NOMO-1 (cell line): ENCODE measurements around the gene AANAT.
A peak's percentile ranks its signal among the peaks of the same experiment; 100 is the strongest.

Source experiments
- DNase-seq, 2 experiments: peaks; one replicate each; lab custom pipeline; 2025; ENCODE audit not compliant: unreplicated experiment in 2 of 2; lab: John Stamatoyannopoulos, UW

AANAT gene

DNA sequence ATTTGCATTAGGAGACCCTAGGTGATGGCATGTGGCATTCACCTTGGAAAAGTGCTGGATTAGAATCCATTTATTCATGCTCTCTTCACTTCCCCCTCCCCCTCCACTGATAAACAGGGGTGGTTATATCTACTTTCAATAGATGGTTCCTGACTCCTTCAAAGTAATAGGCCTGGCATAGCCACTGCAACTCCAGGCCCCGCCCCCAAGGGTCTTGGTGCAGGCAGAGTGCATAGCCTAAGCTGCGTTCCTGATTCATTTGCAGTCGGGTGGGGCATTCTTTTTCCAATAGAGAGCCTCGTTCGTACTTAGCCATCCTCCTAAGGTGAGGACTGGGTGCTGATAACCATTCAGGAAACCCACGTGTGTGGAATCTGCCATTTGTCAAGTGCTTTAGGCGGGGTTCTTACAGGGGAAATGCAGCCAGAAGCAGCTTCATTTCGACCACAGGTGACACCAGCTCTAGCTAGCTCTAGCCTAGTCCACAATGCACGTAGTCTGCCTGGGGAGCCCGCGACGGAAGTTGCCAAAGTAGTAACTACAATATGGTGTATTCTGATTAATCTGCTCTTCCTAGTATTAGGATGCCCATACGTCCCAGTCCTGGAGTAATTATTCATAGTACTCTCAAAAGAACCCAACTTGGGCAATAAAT, 25.6 kb upstream of the AANAT start:
- no peak for DNase-seq

DNA sequence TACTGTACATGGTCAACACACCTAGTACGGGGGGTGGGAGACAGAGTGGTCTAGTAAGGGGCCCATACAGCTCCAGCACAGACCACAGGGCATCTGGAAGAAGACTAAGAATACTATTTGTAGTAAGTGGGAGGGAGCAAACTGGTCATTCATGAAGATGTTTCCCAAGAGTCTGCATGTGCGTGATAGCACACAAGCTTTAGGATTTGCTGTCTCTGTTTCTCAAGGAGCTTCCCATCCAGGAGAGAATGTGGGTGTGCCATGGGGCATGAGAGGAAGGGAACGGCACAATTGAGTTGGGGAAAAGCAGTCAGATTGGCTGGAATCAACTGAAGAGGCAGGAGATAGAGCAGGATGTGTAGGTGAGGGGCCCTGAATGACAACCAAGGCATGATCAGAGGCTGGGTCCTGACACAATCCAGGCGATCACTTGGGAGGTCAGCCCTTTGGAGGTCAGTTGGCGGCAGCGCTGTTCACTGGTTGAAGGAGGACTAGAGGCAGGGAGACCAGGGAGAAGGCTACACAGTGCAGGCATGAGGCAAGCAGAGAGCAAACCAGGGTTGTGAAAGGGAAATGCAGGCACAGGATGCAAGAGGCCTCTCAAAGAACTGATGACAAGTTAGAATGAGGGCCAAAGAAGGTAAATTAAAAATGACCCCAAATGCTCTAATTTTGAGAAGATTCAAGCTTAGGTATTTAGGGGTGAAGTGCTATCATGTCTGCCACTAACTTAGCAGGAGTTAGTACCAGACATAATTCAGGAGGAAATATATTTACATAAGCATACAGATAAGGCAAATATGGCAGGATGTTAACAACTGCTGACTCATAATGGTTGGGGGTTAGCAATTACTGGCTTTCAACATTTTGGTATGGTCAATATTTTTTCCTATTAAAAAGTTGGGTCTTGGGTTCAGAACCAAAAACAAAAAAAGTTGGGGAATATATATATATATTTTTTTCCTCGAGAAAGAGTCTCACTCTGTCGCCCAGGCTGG, 24.8 kb upstream of the AANAT start:
- no peak for DNase-seq

DNA sequence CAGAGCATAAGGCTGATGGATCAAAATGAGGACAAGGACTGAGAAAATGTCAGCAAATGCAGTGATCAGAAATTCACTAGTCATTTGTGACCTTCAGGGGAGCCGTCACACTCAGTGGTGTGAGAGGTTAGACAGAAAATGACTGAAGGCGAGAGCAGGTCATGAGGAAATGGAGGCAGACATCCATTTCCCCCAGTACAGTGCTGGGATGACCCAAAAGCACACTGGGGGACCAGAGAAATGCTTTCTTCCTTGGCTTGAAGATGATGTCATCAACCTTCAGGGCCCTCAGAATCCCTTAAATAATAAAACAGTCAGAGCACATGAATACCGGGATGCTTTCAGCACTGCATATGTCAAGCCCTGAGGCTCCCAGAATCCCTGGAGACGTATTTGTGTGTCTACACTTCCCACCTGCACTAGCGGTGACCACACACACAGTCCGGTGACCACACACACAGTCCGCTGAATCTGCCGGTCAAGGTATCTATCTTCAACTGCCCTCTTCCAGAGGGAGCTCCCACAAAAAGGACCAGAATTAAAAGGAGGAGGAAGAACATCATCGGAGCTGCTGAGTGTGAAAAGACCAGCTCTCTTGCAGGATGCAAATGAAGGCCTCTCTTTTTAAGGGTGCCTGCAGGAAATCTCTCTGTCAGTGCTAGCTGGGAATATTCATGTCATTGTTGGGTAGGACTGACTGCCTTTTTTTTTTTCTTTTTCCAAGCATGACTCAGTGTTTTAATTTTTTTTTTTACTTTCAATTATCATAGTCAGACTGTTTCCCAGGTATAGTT, 22.7 kb upstream of the AANAT start:
- no peak for DNase-seq

DNA sequence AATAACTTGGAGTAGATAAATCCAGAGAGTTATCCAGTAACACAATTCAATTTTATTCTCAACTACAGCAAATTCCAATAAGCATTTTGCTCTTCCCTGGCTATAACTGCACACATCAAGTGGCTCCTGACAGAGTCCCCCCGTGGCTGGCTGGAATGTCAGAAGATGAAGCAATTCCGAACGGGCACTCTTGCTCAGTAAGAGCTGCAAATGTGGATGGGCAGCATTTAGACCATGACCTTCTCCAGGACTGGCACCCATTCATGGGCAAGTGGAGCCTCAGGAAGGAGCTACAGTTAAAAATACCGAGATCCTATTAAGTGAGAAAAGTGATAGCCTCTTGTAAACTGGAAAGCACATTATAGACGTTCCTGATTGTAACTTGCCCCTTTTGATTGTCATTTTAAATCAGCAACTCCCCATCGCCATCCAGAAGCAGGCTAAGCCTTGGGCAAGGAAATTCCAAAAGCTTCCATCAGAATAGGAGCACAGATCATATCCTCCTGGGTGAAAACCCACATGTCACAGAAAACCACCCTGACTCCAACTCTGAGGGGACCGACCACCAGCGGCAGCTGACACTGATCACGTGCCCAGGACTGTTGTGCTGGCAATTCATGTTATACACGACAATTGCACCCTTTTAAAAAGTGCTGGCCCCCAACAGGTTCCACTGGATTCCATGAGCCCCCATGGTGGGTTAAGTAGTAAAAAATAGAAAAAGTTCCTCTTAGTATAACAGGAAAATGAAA, 21.5 kb upstream of the AANAT start:
- no peak for DNase-seq

DNA sequence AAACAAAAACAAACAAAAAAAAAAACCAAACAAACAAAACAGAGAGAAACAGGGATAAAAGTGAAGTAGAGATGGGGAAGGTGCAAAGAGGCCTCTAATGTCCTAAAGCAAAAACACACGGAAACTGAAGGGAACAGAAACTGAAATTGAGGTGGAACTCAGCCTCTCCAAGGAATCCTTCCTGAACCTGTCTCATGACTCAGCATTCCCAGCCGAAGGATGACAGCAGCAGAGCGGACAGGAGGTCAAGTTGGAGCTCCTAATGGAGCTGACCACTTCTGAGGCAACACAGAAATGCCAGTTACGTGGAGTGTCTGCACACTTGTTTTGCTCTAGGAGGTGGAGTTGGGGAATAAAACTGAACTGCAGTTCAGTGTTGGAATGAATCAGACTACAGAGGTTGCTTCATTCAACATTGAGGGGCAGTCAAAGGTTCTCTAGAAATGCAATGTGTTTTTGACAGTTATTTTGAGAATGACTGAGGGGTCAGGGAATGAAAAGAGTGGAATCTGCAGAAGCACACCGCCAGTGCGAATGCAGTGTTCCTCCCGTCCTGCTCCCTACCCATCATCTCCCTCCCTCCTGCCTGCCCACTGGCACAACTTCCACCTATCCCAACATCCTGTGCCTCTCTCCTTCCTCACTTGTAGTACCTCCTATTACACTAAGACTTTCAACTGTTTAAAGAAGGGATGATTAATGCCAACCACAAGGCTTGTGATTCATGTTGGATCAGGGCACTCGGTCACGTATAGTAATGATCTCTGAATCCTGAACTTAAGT, 20.8 kb upstream of the AANAT start:
- peak in 1 of 2 experiments; percentile 26 for DNase-seq

DNA sequence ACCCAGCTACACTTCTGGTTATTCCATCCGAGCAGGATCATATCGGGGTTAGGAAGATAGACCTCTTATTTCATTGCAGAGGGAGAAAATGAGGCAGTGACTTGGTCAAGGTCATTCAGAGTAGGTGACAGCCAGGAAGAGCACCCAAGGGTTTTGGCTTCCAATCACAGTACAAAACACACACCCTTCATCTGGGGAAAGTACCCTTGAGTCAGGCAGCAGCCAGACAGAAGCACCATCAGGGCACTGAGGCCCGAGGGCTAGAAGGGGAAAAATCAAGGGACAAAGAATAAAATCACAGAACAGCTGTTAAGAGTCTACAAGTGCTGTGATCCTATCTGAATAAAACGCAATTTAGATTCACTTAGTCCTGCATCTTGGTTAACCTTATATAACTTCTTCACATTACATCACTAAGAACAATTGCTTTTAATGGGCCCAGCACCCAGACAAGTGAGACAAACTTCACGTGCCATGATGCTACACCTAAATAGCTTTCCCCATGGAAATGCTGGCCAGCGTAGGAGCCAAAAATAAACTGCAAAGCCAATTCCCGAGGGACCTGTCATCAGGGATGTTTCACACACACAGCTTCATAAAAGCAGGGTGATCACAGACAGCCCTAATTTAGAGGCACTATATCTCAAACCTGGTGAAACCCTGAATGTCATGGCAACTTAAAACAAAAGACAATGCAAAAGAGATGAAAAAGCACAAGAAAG, 19.3 kb upstream of the AANAT start:
- DNase-seq, result no peak

DNA sequence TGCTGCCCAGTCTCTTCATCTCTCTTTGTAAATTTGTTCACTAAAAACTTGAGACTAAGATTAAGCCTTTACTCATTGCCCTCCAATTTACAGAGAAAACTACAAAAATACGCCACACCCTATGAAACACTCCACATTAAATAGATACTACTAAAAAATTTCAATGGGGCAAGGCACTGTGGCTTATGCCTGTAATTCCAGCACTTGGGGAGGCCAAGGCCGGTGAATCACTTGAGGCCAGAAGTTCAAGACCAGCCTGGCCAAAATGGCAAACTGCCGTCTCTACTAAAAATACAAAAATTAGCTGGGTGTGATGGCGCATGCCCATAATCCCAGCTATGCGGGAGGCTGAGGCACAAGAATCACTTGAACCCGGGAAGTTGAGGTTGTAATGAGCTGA, 18.3 kb upstream of the AANAT start:
- no peak for DNase-seq

DNA sequence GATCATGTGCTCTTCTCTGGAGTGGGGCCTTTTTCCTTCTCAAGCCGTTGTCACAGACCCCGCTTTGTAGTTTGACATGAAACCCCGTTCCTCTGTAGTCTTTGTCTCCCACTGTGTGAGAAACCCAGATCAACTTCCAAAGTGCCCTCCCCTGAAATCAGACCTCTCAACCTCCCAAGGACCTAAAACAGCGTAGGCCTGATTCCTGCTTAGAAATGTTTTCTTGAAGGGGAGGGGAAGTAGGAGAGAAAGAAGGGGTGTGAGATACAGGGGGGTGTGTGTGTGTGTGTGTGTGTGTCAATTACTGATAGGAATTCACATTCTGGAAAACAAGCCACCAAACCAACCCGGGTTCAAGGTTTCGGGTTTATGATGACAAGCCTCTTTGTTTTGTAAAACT, 15.9 kb upstream of the AANAT start:
- no peak for DNase-seq

DNA sequence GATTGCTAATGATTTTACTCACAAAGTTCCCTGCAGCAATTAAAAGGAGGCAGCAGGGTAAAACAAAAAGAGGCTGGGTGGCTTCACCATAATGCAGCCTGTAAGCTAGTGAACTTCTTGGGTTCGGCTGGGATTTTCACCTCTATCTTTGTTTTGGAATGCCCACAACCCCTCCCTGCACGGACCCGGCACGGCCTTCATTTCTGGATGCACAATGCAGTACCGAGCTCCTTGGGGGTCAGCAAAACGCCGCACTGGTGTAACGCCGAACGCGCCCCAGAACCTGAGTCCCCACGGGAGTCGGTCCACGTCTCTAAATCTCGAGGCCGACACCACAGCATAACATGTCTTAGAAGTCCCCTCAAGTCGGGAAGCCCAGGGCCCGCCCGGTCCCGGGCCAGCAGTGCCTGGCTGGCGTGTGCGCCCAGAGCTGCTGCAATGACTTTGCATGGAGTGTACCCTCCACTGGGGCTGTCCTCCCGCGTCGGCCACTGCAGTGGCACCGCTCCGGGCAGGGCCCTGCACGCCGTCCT, 15.2 kb upstream of the AANAT start:
- no peak for DNase-seq

DNA sequence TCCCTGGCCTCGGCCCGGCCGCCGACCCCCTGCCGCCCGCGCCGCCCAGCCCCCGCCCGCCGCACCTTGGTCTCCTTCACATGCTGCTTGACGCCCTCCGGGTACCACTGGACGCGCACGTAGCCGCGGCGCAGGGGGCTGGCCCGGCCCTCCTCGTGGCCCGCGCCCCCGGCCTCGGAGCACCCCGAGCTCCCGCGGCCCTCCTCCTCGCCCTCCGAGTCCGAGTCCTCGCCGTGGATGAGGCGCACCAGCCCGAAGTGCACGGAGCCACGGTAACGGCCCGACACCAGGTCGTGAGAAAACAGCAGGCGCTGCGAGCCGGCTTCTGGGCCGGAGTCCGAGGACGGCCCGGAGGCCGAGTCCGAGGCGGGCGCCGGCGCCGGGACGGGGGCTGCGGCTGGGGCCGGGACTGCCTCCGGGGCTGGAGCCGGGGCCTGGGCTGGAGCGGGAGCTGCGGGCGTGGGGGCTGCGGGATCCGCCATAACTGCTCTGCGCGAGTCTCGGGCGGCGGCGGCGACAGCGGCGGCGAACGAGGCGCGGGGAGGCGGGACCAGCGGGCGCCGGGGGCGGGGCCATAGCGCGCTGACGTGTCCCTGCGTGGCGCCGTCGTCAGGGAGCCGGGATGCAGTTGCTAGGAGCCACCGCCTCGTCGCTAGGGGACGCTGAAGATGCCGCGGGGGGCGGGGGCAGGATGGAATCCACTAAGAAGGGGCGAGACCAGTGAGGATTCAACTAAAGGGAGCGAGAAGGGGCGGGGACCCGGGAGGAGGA, 14.6 kb upstream of the AANAT start, which contains the start of gene UBE2O:
Gene UBE2O (minus strand): TSS at position 493 of the 771 bp plus-strand sequence. CDS start 11 bp downstream, at position 482.
- peak; percentile 74 to 86 for DNase-seq

DNA sequence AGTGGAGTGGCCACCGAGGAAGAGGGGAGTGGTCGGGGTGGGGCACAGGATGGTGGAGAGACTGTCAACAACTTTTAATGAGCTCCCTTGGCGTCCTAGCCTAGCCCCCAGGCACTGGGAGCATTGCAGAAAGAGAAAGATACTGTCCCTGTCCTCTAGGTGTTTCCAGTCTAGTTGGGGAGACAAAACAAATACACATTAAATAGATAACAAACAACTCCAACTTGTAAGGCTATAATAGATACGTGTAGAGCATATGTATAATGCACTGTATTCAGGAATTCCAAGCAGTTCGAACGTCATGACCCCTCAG, 14.0 kb upstream of the AANAT start:
- DNase-seq, result no peak

DNA sequence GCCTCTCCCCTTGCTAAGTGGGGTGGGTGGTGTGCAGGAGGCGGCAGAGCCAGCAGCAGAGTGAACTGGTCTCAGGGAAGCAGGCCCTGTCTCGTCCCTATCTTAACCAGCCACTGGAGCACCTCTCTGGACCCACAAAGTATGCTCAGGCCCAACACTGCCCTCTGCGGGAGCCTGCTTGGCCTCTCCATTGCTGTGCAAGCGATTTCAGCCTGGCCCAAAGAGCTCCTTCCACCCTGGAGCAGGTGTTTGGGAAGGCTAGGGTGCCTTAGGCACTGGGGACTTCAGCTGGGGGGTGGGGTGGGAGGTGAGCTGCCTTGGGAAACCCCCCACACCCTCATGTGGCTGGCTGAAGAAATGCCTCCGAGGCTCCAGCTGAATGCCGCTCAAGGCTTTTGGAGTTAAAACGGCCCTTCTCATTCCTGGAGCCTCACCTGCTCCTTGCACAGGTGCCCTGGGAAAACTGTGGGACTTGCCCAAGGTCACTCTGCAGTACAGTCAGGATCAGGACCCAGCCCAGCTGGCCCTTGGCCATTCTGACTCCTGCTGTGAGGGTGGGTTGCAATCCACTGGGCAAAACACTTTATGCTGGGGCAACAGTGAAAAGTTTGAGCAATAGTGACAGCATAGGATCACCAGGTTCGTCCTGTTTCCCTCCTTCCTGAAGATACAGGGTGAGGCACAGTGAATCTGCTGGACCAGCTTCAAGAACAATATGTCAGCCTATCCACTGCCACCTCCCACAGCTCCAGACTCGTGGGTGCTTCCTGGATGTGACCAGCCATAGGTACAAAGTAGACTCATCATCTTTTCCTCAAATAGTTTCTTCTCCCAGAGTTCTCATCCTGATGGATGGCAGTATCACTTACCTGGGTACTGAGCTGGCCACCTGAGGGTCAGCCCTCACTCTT, 8.6 kb upstream of the AANAT start:
- no peak for DNase-seq

DNA sequence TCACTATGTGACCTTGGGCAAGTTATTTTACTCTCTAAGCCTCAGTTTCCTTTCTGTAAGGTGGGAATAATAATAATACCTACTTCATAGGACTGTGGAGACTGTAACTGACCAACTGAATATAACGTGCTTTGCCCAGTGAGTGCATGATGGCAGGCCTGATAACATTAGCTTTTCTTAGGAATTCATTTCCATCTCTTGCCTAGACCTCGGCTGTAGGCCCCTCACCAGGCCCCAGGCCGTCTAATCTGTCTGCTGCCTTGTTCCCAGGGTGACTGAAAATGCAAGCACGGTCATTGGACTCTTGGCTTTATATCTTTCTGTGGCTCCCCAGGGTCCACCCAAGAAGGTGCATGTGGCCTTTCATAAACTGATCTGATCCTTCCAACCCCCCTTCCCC, 7.7 kb upstream of the AANAT start:
- no peak for DNase-seq

DNA sequence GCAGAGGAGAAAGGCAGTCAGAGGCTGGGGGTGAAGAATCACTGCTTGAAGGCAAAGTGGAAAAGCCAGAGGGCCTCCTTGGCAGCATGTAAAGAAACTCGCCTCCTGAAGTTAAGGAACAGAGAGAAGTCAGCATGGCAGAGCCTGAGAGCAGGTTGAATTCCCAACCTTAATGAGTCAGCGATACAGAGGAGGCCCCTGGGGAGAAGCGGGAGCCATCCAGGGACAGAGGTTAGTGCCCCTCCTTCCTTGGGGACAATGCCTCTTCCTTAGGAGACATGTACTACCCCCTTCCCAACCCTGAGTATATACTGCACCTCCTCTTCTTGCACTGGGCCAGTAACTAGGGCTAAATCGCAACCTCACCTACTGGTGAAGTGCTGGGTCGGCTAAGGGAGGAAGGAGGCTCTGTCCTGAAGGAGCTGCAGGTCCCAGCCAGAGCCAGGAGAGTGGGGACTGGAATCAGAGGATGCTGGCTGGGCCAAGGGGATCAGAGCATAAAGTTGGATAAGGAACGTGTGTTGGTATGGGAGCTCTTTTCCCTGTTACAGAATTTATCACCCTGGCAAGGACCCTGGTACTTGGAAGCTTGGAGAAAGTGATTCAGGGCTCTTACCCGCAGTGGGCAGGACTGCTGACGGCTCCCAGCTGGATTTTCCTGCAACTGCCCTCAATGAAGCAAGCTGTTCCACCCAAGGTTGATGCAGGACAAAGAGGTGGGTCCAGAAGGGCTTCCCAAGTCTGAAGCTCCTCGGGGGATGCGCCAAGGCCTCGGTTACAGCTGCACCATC, 5.4 kb upstream of the AANAT start:
- no peak for DNase-seq

DNA sequence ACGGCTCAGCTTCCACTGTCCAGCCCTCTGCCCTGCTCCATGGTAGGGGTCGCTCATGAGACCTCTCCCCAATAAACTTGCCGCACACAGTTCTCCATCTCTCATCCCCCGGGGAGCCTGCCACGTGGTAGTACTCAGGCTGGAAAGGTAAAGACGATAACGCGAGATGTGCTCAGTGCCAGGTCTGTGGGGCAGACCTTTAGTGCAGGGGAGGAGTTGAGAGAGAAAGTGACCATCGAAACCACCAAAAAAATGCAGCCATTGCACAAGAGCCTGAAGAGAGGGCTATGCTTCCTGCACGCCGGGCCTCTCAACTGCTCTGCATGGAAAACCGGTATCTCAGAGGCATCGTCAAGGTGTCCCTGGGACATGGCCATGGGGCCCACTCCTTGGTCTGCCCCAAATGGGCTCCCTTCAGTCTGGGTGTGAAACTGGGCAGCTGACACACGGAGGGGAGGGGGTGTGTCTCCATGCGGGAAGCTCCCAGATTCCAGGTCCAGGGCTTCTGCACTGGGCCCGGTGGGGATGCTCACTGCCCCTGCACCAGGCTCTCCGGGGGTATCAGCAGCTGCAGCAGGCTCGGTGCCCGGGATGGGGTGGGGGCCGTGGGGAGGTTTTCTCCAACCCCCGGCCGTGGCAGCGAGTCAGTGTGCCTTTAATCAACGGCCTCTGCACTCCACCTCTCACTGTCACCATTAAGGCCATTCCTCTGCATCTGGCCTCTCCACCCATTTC, 4.7 kb upstream of the AANAT start:
- no peak for DNase-seq

DNA sequence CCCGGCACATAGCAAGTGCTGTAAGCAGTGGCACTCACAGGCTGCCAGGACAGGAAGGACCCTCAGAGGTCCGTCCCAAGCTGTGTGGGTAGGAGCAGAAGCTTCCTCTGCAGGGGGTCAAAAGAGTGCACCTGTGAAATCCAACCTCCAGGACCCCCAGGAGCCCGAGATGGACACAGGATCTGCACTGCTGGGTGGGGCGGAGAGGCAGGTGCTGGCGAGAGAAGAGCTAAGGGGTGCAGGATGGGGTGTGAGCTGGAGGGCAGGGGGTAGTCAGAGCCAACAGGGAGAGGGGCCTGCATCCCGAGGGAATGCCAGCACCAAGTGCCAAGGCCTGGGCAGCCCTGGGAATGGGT, 650 bp upstream of the AANAT start:
- DNase-seq, result no peak
